Hepatocyte (in vitro differentiated cells): ENCODE data around the gene CLEC18B.
"Not testable (repeated sequence)": the region's sequence is repeated elsewhere in the genome, so short reads cannot be mapped to it uniquely, and the experiment has no call there.

Experiments
- CTCF ChIP-seq: fragments of 200-600 bp; sonication (generic); IDR thresholded peaks from 2 replicates; pipeline ENCODE4 v1.5.1; 2016; ENCODE audit warnings: antibody characterized with exemption, mild to moderate bottlenecking; ENCODE audit not compliant: poor library complexity
- EZH2phosphoT487 ChIP-seq: fragments of 200-600 bp; sonication (generic); IDR thresholded peaks from one replicate; pipeline ENCODE4 v1.6.1; 2018; ENCODE audit warnings: antibody characterized with exemption, mild to moderate bottlenecking, low read depth, moderate library complexity; ENCODE audit not compliant: unreplicated experiment, severe bottlenecking

DNA sequence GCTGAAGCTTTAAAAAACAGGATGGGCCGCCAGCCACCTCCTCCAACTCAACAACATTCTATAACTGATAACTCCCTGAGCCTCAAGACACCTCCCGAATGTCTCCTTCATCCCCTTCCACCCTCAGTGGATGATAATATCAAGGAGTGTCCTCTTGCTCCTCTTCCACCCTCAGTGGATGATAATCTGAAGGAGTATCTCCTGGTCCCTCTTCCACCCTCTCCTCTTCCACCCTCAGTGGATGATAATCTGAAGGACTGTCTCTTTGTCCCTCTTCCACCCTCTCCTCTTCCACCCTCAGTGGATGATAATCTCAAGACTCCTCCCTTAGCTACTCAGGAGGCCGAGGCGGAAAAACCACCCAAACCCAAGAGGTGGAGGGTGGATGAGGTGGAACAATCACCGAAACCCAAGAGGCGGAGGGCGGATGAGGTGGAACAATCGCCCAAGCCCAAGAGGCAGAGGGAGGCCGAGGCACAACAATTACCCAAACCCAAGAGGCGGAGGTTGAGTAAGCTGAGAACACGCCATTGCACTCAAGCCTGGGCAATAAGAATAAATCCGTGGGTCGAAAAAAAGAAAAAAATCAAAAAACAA is 29.7 kb downstream of the CLEC18B start:
- not testable (repeated sequence) for TF ChIP-seq EZH2phosphoT487, CTCF
